Ovary (tissue), 9 donors: ENCODE measurements around the gene UBR3. TPM values are rescaled to one million over a fixed set of nuclear protein-coding genes. Genes with fewer than 3 reads are reported as not detected.

Experiments used
- DNase-seq, 5 donors: peaks; one replicate each; pipeline ENCODE4 v3.0.0-alpha.2; 2019 to 2020
- H3K27ac ChIP-seq, 2 donors: fragments of 200-600 bp; one replicate each; pipeline versions ENCODE4 v1.5.1 to v1.8.0; 2019 to 2022
- H3K27me3 ChIP-seq: fragments of 200-600 bp; one replicate; pipeline ENCODE4 v1.8.0; 2022
- H3K36me3 ChIP-seq: fragments of 200-600 bp; sonication (generic); one replicate; pipeline ENCODE4 v1.5.1; 2019
- H3K4me1 ChIP-seq: one replicate; pipeline ENCODE4 v1.8.1; 2013; ENCODE audit warnings: mild to moderate bottlenecking, moderate library complexity; ENCODE audit not compliant: insufficient read depth
- H3K4me3 ChIP-seq: fragments of 200-600 bp; sonication (generic); one replicate; pipeline ENCODE4 v1.5.1; 2017
- H3K9me3 ChIP-seq, 2 donors: fragments of 200-600 bp in 1 of 2; sonication (generic) in 1 of 2; one replicate each; pipeline versions ENCODE4 v1.5.1 to v1.8.1; 2013 to 2019; ENCODE audit warnings: mild to moderate bottlenecking in 1 of 2, moderate library complexity in 1 of 2
- EP300 ChIP-seq: sonication (generic); formaldehyde crosslinking; IDR thresholded peaks from one replicate; pipeline ENCODE4 v1.6.1; 2017; ENCODE audit warnings: antibody characterized with exemption
- POLR2A ChIP-seq: fragments of 450-650 bp; IDR thresholded peaks from one replicate; pipeline ENCODE4 v1.6.1; 2017; ENCODE audit warnings: antibody characterized with exemption, mild to moderate bottlenecking, moderate library complexity
- WGBS, 3 donors: extraction: QIAGEN DNeasy Blood & Tissue Kit in 1 of 3; methylation state at CpG; one replicate each; pipeline versions ENCODE4 v1.1.5 to v1.1.7; 2013 to 2017; 5-methylcytosine and 5-hydroxymethylcytosine counted together
- intact Hi-C, 4 donors: fragments of 100-400 bp; cut with DNase I; formaldehyde crosslinking; loops; one replicate each; pipeline versions ENCODE4 v1.11.0 to v1.15.1; 2022 to 2023
- polyA plus RNA-seq, 2 donors: library from polyadenylated mRNA; stranded (reverse); fragments of 200-250 nt in 1 of 2; fragments of 350-450 nt in 1 of 2; fragmentation: Illumina TruSeq in 1 of 2; extraction: RNeasy Lipid Tissue Mini Kit (QIAGEN cat#74804) in 1 of 2; gene quantifications; one replicate each; pipeline ENCODE4 v1.2.3, GENCODE V29; 2013 to 2014
- total RNA-seq, 7 donors: library from RNA; depleted of rRNA in 2 of 7; stranded (reverse); fragments of >200 nt in 2 of 7; fragmentation: NEBNext Ultra II Directional in 3 of 7; extraction: Animal tissue kit (Norgen Biotek cat#: 25700) in 3 of 7; gene quantifications; one replicate each; pipeline versions ENCODE4 v1.1.0 to v1.2.4, GENCODE V29; 2016 to 2023
- TF ChIP-seq, protein P1 (sequence below), 3 donors: fragments of 450-650 bp in 2 of 3; fragments of 200-600 bp in 1 of 3; IDR thresholded peaks; one replicate each; pipeline versions ENCODE4 v1.5.1 to v1.8.0; 2016 to 2022; ENCODE audit warnings: antibody characterized with exemption in 3 of 3, mild to moderate bottlenecking in 1 of 3
- donor health status: DM: no; HTN: no; CAD: no; lungs with moderate emphysema.
- donor health status: DM: no; HTN: no; CAD: no.
- donor health status: Bipolar disorder and iron deficiency.
- donor health status: DM: yes; HTN: yes; CAD: no.
- donor health status: DM: no; HTN: no; CAD: no.
- donor health status: DM: yes; HTN: yes; CAD: no.

UBR3 gene
- total and polyA plus RNA-seq, 9 donors, result 13.6 to 63.4 (median 45.1) TPM

DNA sequence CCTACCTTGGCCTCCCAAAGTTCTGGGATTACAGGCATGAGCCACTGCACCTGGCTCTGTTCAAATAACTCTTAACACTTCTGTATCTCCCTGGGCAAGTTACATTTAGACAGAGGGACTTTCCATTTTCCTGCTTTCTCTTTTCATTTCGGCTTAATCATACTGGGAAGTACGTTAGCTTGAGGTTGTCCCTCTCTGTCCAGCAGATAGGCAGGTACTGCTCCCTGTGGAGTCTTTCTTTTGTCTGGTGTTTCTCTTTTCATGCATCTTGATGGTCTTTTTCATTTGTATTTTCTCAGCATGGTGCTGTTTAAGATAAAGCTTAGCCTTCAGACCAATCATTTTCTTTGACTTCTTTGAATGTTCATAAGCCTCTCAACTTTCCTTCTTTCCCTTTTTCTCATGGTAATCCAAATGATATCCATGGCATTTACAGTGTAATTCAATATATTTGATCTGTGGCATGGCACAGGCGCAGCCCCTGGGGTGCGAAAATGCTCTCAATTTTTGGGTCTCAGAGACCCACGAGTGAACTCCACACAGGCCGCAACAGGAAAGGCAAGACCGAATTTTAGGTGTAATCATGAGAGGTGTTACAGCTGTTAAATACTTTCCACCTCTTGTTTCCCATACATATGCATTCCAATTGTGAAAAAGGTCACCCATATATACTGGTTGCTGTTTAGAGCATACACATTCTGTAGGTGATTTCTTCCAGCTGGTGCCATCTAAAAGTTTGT is 250.7 kb downstream of the UBR3 start:
- TF ChIP-seq POLR2A (no peak), EP300 (no peak)
- TF ChIP-seq, protein P1, sequence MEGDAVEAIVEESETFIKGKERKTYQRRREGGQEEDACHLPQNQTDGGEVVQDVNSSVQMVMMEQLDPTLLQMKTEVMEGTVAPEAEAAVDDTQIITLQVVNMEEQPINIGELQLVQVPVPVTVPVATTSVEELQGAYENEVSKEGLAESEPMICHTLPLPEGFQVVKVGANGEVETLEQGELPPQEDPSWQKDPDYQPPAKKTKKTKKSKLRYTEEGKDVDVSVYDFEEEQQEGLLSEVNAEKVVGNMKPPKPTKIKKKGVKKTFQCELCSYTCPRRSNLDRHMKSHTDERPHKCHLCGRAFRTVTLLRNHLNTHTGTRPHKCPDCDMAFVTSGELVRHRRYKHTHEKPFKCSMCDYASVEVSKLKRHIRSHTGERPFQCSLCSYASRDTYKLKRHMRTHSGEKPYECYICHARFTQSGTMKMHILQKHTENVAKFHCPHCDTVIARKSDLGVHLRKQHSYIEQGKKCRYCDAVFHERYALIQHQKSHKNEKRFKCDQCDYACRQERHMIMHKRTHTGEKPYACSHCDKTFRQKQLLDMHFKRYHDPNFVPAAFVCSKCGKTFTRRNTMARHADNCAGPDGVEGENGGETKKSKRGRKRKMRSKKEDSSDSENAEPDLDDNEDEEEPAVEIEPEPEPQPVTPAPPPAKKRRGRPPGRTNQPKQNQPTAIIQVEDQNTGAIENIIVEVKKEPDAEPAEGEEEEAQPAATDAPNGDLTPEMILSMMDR (IDR thresholded peaks at IDR 0.05), result no peak
- no peaks in the 10 kb centered on the region for H3K9me3 ChIP-seq
- H3K27me3 ChIP-seq, result no peaks in the 10 kb centered on the region
- intact Hi-C loops, result no loop called here
- H3K4me1 ChIP-seq, result no peaks in the 10 kb centered on the region
- H3K36me3 ChIP-seq, result no peaks in the 10 kb centered on the region
- 90 to 92% (median 90%) methylated on average over 7 of the region's 7 CpGs for WGBS, 3 donors
- DNase-seq, result no peak
- H3K4me3 ChIP-seq, result no peak overlapping the region
- H3K27ac ChIP-seq, result no peak overlapping the region

DNA sequence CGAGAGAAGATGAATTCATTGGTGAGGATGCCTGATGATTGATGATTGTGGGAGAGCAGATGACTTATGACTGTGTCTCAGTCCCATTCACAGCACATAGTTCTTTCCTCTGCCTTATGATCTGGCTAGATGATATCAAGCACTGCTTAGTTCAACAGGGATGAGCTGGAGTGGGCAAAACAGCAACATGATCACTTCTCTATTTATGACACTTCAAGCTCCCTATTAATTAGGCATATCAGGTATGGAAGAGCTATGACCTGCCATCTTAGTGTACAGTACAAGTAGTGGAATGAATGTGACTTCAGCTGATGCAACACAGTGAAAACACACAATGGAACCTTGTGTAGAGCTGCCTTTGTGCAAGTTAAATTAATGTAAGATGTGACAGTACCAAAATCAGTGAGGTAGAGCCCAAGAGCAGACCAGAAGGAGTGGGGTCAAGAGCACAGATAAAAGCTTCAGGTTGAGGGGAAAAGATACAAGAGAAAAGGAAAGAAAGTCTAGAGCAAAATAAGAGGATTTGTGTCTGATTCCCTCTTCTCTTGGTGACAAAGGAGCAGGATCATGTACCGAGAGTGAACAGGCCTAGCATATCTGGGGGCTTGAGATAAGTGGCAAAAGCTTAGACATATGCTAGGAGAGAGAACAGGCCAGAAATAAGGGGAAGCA is 257.7 kb downstream of the UBR3 start:
- Histone ChIP-seq H3K27ac (no peak overlapping the region), H3K9me3 (no peaks in the 10 kb centered on the region), H3K4me3 (no peak overlapping the region), H3K4me1 (no peaks in the 10 kb centered on the region), H3K27me3 (no peaks in the 10 kb centered on the region), H3K36me3 (no peaks in the 10 kb centered on the region)
- WGBS, 3 donors, result 93 to 96% (median 93%) methylated on average over 2 of the region's 2 CpGs
- TF ChIP-seq POLR2A, result no peak
- TF ChIP-seq, protein P1 (IDR thresholded peaks at IDR 0.05), result no peak
- TF ChIP-seq EP300, result no peak
- no peak for DNase-seq
- intact Hi-C loops, result no loop called here

DNA sequence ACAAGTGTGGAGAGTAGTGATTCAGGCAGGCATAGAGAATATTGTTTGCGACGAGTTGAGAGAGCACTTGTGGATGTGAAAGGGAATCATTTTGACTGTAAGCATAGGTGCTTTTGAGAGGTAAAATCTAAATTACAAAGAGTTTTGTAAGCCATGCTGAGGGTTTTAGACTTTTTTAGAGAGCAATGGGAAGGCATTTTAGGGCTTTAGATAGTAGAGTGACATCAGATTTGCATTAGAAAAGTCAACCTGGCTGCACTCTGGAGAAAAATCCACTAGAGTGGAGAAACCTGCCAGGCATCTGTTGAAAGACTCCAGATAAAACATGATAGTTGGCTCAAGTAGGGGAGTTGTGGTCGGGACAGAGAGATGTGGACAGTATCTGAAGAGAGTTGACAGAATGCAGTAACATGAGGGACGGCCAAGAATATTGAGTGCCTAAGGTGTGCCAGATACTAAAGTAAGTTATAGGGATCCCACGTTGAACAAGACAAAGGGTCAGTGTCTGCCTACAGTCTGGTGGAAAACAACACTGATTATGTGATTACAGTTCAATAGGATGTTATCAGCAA is 258.9 kb downstream of the UBR3 start:
- Histone ChIP-seq H3K27me3 (no peaks in the 10 kb centered on the region), H3K4me3 (no peak overlapping the region), H3K36me3 (no peaks in the 10 kb centered on the region), H3K4me1 (no peaks in the 10 kb centered on the region), H3K9me3 (no peaks in the 10 kb centered on the region), H3K27ac (no peak overlapping the region)
- 59 to 63% (median 60%) methylated on average over 5 of the region's 5 CpGs for WGBS, 3 donors
- intact Hi-C loops, result no loop called here
- no peak for DNase-seq
- TF ChIP-seq EP300 (no peak), POLR2A (no peak)
- TF ChIP-seq, protein P1 (IDR thresholded peaks at IDR 0.05), result no peak

DNA sequence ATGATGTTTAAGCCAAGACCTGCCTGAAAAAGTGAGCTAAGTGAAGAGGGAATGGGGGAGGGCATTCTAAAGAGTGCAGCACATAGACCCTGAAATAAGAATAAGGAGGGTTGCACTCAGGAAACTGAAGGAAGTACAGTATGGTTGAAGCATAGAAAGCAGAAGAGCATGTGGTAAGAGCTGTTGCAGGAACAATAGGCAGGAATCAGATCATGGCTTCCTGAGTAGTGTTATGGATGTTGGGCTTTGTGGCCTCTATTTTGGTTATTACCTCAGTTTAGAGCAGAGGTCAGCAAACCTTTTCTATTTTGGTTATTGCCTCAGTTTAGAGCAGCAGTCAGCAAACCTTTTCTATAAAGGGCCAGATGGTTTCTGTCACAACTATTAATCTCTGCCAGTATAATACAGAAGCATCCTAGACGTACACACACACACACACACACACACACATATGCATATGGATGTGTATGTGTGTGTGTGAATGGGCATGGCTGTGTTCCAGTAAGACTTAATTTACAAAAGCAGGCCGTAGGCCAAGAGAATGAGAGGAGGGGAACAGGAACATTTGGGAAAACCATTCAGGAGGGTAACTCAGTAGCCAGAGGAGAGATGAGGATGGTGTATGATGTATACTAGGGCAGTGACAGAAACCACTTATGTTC is 259.6 kb downstream of the UBR3 start:
- intact Hi-C loops, result no loop called here
- Histone ChIP-seq H3K4me3 (no peak overlapping the region), H3K4me1 (no peaks in the 10 kb centered on the region), H3K27ac (no peak overlapping the region), H3K27me3 (no peaks in the 10 kb centered on the region), H3K36me3 (no peaks in the 10 kb centered on the region), H3K9me3 (no peaks in the 10 kb centered on the region)
- TF ChIP-seq, protein P1 (IDR thresholded peaks at IDR 0.05), result no peak
- TF ChIP-seq EP300 (no peak), POLR2A (no peak)
- DNase-seq, result no peak
- 53 to 68% (median 56%) methylated on average over 2 of the region's 2 CpGs for WGBS, 3 donors
